HG03097 (cell line): ENCODE measurements around the gene EIF1B.

ENCODE experiments used
- ATAC-seq: cut with Tn5 transposase; IDR thresholded peaks from one replicate; pipeline ENCODE4 v1.9.1; 2021; ENCODE audit not compliant: unreplicated experiment, low FRiP score

The EIF1B gene

DNA sequence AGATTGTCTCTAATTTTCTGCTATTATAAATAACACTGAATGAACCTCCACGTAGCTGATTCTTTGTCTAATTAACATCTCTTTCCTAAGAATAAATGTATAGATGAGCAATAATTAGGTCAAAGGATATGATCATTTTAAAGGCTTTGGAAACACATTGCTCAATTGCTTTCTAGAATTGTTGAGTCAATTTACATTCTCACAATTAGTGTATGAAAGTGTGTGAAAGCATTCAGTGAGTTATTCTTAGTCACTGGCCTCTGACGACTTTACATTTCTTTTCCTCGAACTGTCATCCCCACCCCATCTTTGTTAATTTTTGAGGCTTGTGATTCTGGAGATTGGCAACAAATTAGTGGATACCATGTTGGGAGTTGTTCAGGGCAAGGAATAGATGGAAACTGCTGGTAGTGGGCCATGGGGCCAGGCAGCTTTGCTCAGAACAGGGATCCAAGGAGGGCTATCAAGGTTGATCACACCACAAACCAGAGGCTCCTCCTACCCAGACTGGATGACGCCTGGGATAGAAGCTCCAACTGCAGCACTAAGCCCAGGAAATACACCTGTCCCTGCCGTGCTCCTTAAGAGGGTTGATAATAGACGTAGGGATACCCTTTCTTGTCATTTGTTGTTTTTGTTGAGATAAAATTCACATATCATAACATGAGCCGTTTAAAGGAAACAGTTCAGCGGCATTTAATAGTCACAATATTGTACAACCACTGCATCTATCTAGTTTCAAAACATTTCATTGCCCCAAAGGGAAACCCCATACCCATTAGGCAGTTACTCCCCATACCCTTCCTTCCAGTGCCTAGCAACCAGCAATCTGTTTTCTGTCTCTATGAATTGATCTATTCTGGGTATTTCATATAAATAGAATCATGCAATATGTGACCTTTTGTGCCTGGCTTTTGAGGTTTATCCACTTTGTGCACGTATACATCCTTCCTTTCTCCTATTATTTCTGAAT lies 27.9 kb downstream of the EIF1B start:
- no peak for ATAC-seq

- ATAC-seq = no peak
Observed at GRCh38 chr3:40339871-40340270, 30.4 kb downstream of the EIF1B start.

DNA sequence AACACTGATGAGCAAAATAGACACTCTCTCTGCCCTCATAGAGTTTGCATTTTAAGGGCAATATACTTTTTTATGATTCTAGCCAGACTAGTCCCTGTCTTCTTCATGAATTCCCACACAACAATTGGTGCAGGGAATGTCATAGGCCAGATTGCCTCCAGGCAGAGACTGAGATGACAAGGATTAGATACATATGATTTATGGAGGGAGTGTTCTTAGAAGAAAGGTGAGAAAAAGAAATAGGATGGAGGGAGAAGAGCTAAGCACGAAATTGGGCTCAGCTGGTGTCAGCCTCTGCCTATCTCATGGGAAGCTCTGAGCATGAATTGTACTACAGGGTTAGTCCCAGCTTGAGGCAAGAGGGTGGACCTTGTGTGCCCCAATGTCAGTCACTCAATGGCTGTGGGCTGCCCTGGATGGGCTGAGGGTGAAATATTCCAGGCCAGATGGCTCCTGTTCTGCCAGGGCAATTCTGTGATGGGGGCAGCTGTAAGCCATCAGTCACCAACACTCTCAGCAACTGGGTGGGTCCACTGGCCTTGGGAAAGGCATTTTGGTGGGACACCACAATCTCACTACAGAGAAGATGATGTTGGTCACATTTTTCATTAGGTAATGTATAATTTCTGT lies 31.1 kb downstream of the EIF1B start:
- ATAC-seq = no peak

DNA sequence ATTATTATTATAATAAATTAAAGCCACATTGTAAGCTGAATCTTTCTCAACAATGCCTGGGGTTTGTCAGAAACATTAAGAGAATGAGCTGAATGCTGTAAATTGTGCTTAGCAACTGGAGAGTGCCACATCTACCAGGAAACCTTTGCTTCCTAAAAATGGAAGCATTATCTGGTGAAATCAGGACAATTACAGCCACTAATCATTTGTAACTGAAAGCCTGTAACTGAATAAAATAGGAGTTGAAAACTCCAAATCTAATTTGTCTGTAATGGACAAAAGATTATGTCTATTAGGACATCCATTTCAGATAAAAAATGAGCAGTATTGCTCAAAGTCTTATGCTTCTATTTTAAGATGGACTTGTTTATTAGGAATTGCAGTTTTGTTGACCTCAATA lies 32.2 kb downstream of the EIF1B start:
- no peak for ATAC-seq

- no peak for ATAC-seq
Observed at GRCh38 chr3:40350529-40350928, 41.0 kb downstream of the EIF1B start.

DNA sequence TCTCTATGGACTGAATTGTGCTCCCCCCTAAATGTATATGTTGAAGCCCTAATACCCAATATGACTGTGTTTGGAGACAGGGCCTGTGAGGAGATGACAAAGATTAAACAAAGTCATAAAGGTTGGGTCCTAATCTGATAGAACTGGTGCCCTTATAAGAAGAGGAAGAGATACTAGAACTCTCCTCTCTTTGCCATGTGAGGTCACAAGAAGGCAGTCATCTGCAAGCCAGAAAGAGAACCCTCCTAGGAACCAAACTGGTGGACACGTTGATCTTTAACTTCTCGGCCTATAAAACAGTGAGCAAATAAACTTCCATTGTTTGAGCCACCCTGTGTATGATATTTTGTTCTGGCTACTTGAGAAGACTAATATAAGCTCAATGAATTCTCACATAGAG lies 45.9 kb downstream of the EIF1B start:
- no peak for ATAC-seq

DNA sequence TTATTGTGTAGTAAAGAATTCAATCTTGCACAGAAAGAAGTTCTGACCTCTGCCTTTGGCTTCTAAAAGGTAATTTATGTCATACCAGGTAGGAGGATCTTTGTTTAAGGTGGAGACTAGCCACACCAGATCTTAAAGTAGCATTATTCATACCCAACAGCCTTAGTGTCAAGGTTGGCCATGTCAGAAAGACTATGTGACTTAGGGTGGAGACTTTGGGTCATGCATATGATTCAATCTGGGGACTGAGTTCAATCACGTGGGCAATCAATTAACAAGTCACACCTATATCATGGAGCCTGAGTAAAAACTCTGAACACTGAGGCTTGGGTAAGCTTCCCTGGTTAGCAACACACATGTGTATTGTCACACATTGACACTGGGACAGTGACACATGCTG lies 48.9 kb downstream of the EIF1B start:
- no peak for ATAC-seq
